HG03039 (cell line): ENCODE results near the gene ZFHX3.

Experiments used
- ATAC-seq: cut with Tn5 transposase; IDR thresholded peaks from one replicate; pipeline ENCODE4 v1.9.1; 2021; ENCODE audit warnings: mild to moderate bottlenecking, moderate library complexity; ENCODE audit not compliant: unreplicated experiment

ZFHX3 gene

GRCh38 chr16:72957303-72958277, 90.3 kb downstream of the ZFHX3 start:
- ATAC-seq, result no peak

- ATAC-seq, result no peak
Measured at GRCh38 chr16:72956124-72957064, 91.5 kb downstream of the ZFHX3 start.

DNA sequence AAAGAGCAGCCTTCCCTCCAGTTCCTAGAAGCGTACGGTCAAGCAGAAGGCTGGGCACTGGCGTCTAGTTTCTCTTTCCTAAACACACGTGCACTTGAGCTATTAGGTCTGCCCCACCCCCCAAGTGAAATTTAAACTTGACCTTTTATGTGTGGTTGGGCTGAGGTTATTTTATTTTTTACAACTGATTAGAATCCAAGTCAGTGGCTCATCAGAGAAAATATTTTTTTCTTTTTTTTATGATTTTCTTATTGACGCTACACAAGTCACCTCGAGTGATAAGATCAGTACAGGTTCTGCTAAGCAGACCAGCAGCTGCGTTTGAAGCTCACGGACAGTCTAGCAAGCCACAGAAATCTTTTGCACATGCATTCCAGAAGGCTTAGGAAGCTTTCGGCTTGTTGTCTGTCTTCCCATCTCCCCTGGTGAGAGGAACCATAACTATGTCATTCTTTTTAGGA, 95.1 kb downstream of the ZFHX3 start:
- no peak for ATAC-seq

DNA sequence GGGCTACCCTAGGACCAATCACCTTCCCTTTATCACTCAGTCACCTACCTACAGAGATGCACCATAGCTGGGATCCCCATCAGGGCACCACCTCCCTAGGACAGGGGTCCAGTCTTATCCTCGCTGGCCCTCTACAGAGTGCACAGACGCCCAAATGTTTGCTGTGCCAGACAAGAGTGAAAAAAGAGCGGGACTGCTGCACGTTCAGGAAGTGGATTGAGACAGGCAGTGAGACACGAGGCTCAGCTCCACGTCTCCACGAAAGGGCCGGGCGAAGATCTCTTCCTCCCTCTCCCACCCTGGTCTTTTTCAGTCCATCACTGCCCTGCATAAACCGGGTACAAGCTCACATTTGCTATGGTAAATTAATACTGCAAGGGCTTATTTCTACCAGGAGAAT, 95.5 kb downstream of the ZFHX3 start:
- ATAC-seq, result no peak

GRCh38 chr16:72951916-72952315, 96.0 kb downstream of the ZFHX3 start:
- ATAC-seq, result no peak

- no peak for ATAC-seq
Measured at GRCh38 chr16:72950669-72951068, 97.3 kb downstream of the ZFHX3 start.

DNA sequence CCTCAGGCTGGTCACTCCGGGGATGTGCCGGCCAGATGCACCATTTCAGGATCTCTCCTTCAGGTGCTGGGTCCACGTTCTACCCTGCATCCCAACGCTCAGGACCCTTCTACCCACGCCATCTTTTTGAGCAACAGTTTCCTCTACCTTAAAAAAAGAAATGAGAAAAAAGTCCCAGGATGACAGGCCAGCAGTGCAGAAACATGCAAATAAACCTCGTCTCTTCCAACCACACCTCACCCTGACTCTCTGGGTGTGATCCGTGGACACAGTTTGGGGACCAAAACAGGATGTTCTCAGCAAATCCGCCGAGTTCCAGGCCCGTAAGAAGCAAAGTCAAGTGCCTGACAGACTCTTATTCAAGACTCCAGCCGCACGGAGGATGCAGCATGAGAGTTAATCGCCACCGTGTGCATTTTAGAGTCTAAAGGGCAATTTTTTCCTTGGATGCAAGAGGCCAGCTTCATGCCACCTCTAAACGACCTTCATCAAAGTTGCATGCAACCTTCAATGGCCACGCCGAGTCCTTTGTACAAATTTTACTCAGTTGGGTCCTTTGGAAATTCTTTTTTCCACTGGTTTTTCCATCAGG, 99.6 kb downstream of the ZFHX3 start:
- no peak for ATAC-seq

GRCh38 chr16:72947379-72948237, 100.3 kb downstream of the ZFHX3 start:
- no peak for ATAC-seq

DNA sequence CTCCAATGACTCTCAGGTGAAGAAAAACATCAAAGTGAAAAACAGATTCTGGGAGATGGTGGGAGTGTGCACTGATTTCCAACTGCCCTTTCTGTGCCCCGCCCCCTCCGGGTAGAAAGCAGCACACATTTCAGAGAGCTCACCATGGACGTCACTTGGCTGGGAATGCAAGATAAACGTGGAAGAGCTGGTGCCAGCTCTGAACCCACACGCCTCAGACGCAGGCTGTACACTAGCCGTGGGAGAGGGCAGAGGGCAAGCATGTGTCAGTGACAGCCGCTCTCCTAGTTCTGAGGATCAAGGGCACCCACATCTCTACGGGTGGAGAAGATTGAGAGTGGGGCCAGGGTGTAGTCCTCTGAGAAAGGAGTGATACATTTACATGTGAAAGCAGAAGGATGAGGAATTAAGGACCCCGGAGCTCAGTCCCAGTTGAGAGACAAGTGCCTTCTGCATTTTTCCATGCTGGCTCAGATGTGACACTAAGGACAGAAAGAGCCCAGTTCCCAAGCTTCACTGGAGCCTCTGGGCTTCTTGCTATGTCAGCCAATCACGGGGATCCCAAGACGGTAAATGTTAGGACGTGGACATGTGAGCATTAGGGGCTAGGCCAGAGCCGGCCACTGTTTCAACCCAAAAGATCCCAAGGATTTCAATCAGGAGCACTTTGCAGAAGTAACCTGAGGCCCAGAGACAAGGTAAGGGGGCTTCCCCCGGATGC, 101.3 kb downstream of the ZFHX3 start:
- no peak for ATAC-seq

- ATAC-seq, result no peak
Measured at GRCh38 chr16:72946063-72946462, 101.9 kb downstream of the ZFHX3 start.

DNA sequence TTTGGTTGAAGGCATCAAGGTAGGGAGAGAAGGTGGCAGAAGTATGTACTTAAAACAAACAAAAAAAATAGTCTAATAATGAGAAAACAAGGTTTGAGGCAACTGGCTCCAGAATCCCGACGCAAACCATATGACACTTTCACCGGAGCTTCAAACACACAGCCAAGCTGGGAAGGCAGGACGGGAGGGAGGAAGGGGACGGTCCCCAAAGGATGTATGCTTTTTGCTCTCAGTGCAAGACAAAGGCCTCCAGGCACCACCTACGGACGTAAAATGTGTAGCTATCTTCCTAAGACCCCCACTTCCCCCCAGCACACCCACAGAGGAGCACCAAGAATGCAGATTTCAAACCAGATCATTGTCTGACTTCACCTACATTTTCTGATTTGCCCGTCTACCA, 102.3 kb downstream of the ZFHX3 start:
- no peak for ATAC-seq

DNA sequence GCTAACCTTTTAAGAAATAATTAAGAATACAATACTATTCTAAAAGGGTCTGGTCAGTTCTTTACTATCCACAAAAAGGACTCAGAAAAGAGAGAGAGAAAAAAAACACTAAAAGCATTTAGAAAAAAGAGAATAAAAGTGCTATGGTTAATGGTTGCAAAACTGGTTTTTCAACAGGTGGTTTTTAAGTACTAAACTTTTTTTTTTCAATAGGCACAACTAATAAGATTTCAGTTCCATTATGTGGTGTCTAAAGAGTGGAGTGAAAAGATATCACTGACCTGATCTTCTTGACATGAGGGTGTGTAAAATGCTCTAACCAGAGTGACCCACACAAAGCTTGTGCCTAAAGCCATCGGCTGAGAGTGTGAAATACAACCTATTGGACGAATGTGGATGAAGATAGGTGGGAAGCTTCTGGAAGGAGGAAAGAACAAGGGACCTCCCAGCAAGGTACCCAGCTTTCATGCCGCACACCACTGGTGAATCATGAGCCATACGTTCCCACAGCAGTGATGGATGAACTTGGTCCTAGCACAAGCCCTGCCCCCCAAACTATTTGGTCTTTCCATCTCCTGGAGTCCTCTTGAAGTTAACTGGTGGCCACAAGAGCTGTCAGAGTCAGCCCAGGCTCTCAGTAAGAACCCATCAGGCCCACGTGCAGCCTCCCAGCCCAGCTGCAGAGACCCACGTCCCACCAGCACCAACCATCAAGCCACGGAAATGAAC, 103.0 kb downstream of the ZFHX3 start:
- ATAC-seq, result no peak

DNA sequence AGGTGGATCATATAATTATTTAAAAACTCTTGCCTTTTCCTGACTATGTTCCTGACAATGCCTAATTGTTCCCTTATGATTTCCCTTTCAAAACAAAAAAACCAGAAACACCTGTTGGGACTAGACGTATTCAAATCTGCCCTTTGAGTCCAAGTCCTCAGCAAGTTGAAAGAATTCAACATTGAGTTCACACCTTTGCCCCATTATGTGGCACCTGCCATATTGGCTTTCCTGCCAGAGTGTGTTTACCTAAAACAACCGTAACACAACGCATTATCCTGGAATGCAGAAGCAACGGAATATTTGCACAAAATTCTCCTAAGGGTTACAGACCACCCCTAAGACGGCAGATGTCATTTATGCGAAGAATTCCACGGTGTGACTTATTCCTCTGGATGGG, 105.9 kb downstream of the ZFHX3 start:
- no peak for ATAC-seq

DNA sequence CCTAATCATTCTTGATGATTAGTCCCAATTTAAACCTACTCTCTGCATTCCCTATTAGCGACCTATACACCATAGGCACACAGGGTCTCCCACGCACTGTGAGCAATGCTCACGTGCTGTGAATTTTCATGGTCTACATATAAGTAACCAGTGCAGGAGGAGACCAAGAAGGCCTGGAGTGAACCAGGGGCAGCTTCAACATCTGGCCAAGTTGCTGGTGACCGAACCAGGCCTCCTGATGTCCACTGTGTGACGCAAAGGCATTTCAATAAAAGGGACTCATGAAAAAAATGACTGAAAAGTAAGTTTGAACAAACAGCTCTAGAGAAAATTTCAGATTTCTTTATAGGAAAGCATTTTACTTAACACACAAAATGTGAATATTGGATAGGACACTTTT, 107.0 kb downstream of the ZFHX3 start:
- ATAC-seq, result no peak

DNA sequence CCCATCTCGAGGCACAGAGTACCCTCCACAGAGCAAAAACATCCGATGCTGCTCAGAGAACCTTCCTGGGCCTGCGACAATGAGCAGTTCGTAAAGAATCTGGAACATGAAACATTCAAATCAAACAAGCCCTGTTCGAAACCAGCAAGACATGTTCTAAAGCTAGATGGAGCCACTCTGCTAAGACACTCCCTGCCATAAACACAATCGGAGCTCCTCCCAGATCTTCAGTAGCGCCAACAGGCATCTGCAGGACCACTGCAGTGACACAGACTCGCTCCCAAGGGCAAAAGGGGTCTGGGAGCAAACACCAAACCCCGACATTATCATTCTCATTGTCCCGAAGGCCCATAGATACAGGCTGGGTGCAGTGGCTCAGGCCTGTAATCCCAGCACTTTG, 108.7 kb downstream of the ZFHX3 start:
- no peak for ATAC-seq

DNA sequence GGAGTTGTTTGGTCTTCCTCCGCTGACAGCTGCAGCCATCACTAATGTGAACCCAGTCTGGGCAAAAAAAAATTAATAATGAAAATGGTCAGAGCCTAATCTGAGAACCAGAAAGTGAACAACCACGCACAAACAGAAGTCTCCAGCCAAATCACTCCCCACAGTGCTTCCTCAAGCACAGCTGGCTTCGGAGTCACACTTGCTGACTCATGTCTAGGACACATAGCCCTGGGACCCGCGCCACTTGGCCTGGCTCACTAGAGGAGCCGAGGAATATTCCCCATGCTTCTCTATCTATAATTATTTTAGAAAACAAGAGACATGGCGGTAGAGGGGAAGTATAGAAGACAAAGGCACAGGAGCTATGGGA, 109.1 kb downstream of the ZFHX3 start:
- no peak for ATAC-seq

DNA sequence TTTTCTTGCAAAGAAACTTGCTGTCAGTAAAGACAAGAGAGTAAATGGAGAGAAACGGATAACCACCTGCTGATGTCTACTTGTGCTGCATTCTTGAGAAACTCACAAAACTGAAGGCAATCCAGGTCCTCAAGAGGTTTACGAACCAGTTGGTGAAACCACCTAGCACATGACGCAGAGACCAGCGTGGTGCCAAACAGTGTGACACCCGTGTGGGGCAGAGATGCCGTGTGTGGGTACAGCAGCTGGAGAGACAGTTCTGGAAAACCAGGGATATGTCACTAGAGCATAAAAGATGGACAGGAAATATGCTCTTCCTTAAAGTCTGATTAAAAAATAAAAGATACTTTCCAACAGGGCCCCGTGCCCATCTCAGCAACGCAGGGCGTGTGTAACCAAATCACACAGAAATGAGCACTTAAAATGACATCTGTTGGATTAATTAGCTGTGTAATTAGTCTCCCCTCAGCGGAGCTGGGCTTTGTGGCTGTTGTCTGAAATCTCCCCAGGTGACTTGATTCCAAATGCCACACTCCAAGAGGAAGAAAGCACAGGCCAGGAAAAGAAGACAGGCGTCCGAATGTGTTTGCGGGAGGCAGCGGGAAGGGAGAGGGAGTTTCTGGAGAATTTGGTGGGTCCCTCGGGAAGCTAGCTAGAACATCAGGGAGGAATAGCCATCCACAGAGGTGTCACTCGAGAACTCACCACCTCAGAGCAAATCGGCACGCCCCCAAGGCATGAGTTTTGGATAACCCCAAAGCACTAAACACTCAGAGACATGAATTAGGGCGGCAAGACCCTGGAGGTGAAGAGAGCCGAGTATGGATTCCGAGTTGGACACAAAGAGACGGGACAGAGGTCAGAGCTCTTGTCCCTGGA, 109.8 kb downstream of the ZFHX3 start:
- no peak for ATAC-seq

GRCh38 chr16:72937360-72937759, 110.6 kb downstream of the ZFHX3 start:
- no peak for ATAC-seq
